SHP77 treated with DMSO at 0.1 percent for 48 hours (cell line): ENCODE measurements around the gene ZFYVE28.
A peak's percentile ranks its signal among the peaks of the same experiment; 100 is the strongest.

ENCODE experiments used
- DNase-seq: peaks from one replicate; lab custom pipeline; 2025; lab: John Stamatoyannopoulos, UW

ZFYVE28 gene

DNA sequence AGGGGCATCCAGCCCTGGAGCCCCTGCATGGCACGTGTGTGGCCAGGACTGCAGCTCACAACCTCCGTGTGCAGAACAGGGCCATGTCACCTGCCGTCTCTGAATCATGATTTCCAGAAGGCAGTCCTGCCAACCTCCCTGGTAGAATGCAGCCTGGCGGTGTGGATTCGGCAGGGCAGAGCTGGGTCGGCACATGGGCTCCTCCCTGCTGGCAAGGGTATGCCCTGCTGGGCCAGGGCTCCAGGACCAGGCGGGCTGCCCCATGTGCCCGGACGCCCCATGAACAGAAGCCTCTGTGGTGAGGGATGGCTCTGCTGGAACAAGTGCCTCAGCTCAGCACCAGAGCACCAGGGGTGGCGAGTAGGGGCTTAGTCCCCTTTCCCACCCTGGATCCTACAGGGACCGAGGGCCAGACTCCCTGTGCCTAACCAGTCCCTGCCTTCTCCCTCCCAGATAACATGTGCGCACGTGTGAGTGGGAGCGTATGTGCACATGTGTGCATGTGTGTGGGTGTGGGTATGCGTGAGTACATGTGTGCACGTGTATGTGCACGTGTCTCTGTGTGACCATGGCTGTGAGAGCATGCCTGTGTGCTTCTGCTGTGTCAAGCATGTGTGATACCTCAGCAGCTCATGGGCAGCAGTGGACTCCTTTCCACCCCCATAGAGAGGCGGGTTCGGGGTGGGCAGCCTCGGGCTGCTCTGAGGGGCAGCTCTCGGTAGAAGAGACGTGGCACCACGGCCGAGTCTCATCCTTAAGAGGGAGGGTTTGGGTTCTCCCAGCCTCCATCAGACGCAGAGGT, 146.2 kb downstream of the ZFYVE28 start:
- no peak for DNase-seq

DNA sequence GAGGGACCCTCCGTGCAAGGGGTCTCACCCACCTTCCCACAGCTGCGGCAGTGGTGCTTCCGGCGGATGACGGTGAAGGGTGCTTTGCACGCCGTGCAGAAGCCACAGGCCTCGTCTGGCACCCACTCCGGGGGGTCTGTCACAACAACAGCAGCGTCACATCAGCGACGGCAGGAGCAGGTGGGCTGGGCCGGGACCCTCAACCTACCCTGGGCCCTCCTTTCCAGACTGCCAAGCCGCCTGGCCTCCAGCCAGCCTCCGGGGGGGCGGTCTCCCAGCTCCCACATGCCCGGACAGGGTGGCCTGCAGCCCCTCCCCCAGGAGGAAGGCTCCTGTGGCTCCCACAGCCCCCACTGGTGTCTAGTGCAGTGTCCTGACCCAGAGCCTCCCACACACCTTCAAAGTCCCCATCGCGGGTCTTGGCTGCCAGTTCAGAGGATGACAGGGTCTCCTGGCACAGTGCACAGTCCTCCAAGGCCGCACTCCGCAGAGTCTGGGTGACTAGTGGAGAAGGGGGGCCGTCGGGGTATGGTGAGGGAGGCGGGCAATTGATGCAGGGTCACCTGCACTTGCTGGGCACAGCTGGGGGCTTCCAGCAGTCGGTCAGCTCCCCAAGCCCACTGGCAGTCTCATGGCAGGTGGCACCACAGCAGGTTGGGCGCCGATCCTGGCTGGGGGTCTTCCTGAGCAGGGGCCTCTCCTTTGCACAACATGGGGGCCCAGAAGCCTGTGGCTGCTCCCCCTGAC, 147.0 kb downstream of the ZFYVE28 start:
- DNase-seq, result no peak

DNA sequence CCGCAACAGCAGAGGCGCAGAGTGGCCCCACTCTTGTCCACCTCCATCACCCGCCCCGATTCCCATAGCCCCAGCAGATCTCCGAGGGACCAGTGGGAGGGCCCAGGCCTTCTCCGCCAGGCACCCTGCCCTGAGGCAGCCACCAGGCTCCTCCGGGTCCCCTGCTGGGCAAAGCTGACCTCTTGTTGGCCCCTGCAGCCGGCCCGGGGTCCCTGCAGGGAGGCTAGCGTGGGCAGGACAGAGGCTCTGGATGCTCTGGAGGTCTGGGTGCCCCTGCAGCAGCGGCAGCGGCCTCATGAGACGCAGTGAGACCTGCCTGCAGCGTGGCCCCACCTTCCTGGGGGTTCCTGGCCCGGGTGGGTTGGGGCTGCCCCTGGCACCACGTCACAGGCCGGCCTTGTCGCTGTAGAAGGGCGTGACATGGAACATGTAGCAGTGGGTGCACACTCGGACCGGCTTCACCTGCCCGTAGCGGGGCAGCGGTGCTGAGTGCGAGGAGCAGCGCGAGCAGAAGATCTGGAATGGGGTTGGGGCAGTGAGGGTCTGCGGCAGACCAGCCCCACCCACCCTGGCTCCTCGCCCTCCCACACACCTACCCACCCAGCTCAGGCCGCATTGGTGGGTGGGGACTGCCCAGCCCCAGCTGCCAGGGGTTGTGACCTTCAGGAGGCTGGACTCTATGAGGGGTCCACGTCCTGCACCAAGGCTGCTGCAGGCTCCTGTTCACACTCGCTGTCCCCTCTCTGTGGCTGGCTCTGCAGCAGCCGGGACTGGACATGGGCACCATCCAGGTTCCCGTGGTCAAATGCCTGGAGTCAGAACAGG, 147.9 kb downstream of the ZFYVE28 start:
- DNase-seq, result no peak

DNA sequence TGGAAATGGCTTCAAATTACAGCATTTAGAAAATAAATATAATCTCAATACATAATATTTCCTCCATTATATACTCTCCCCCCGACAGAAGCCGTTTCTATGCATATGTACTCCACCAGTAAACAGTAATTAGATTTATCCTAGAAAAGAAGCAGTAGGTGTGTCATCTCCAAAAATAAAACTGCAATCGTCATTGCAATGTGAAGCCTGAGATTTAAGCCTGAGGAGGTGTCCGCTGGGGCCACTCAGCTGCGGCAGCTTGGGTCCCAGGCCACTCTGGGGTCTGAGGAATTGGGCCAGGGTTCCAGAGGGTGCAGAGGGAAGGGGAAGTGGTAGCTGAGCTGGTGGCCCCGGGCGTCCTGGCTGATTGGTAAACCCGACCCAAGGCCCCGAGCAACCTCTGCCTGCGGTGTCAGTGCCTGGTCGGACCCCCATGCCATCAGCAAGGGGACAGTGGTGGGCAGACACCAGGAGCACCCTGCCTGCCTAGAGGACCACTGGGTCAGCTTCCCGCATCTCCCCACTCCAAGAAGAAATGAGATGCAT, 148.8 kb downstream of the ZFYVE28 start:
- no peak for DNase-seq

DNA sequence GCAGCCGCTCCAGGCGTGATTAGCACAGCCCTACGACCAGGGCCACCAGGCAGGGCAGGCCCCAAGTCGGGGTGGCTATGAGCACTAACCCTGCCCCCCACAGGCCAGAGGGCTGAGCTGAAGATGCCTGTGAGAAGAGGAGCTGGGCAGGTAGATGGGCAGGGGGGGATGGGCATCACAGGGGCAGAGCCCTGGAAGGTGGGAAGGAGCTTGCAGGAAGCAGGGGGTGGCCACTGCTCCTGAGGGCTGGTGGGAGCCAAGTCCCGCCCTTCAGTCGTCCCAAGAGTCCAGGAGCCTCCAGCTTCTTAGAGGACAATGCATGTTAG, 149.3 kb downstream of the ZFYVE28 start:
- no peak for DNase-seq

- no peak for DNase-seq
Measured at GRCh38 chr4:2268357-2269205, 149.9 kb downstream of the ZFYVE28 start.

DNA sequence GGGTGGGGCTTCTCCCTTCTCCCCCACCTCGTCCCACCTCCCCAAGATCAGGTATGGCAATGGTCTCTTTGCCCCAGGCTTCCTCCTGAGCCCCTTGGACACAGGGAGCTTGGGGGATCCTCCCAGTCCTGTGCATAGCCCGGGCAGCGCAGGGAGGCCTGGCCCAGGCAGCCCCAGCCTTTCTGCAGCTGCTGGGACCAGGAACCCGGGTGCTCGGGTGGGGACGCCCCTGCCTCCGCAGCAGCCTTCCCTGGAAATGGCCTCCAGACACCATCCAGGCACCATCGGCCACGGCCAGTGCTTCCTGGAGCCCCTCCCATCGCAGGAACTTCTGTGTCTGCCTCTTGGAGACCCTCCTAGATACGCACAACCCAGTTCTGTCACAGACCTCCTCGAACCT, 150.6 kb downstream of the ZFYVE28 start:
- DNase-seq, result no peak

DNA sequence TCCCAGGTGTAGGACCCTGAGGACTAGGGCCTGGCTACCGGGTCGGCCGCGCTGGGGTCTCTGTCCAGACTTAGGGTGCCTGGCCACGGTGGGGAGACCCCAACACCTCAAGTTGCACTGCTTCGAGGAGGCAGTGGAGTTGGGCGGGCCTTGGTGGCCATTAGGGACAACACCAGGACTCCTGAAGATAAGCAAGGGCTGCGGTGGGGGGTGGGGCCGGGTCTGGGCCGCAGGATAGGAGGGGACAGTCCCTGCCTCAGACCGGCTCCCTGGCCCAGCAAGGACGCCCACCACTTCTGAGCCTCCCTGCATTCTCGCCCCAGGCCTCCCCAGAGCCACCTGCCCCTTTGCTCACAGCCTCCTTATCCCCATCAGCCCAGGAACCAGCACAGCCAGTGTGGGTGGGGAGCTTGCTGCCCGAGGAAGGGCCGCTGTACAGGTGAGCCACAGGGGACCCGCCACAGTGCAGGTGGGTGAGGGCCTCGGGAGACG, 151.1 kb downstream of the ZFYVE28 start:
- no peak for DNase-seq

DNA sequence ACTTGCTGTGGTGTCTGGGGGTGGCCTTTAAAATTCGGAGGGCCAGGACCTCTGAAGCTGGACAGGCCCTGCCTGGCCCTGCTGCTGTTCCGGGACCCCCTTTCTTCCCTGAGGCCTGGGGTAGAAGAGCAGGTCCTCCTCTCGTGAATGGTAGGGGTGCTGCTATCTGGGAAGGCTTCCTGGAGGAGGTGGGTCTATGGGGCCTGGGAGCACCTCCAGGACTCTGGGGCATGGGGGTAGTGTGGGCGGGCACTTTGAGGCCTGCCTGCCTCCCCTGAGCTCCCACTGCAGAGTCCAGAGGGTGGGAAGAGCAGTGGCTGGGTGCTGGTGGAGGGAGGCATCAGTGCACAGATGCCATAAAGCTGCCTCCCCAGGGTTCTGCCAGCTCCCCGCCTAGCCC, 151.6 kb downstream of the ZFYVE28 start:
- no peak for DNase-seq

GRCh38 chr4:2266181-2266580, 152.3 kb downstream of the ZFYVE28 start:
- DNase-seq, result no peak

GRCh38 chr4:2265113-2266110, 153.0 kb downstream of the ZFYVE28 start:
- DNase-seq, result no peak

GRCh38 chr4:2264481-2265041, 153.9 kb downstream of the ZFYVE28 start:
- DNase-seq, result no peak

- DNase-seq, result no peak
Measured at GRCh38 chr4:2263926-2264321, 154.5 kb downstream of the ZFYVE28 start.

DNA sequence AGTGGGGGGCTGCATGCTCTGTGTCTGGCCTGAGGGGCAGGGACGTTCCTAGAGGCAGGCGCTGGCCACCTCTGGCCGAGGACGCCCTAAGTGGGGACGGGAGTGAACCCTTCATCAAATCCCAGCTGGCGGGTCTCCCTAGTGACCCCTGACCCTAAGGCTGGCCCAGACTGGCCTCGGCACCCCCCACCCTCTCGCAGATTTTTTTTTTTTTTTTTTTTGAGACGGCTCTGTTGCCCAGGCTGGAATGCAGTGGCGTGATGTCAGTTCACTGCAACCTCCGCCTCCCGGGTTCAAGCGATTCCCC, 155.5 kb downstream of the ZFYVE28 start:
- no peak for DNase-seq

DNA sequence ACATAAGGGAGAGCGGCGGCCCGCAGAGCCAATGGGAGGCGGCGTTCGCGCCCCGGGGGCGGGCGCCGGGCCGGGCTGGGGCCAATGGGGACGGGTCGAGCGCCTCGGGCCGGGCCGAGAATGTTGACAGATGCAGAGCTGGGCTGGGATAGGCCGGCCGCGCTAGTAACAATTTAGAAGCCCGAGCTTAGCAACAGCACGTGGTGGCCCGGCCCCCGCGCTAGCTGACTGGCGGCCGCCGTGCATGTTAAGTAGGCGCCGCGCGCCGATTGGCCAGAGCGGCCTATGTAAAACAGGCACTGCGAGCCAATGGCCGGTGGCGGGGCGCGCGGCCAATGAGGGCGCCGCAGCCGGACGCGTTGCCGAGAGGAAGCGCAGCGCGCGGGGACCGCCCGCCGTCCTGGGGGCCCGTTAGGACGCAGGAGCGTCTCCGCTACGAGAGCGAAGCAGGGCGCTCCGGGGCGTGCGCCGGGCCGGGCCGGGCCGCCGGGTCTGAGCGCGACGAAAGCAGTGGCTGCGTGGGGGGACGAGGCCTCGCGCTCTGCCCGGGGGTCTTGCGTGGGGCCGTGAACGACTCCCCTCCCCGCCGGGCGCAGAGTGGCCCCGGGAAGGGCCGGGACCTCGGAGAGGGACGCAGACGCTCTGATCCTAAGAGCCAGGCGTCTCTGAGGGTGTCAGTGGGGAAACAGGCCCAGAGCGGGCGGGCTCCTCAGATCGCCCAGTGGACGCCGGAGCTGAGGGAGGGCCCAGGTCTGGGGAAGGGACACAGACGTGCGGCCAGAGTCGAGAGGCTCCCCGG, 156.1 kb downstream of the ZFYVE28 start:
- DNase-seq, result peak; percentile 63

GRCh38 chr4:2261853-2262144, 156.6 kb downstream of the ZFYVE28 start, which contains the start of gene MXD4:
TSS of gene MXD4 (minus strand) at chr4:2262109. CDS start at chr4:2261980, 129 bp downstream.
- DNase-seq, result no peak

GRCh38 chr4:2261110-2261852, 157.2 kb downstream of the ZFYVE28 start:
- no peak for DNase-seq

- DNase-seq, result no peak
Measured at GRCh38 chr4:2260344-2261109, 157.9 kb downstream of the ZFYVE28 start.
